HG02870 (cell line): ENCODE results near the gene RMI2.

ENCODE experiments used
- ATAC-seq: cut with Tn5 transposase; IDR thresholded peaks from one replicate; pipeline ENCODE4 v1.9.1; 2021; ENCODE audit warnings: mild to moderate bottlenecking, moderate library complexity; ENCODE audit not compliant: unreplicated experiment

Gene RMI2

GRCh38 chr16:11327277-11328171 is 17.7 kb upstream of the RMI2 start:
- ATAC-seq: peak; percentile 41

- peak; percentile 73 for ATAC-seq
Measured at GRCh38 chr16:11328172-11329070, 16.8 kb upstream of the RMI2 start.

- ATAC-seq: no peak
Measured at GRCh38 chr16:11329071-11329491, 16.2 kb upstream of the RMI2 start.

- ATAC-seq: no peak
Measured at GRCh38 chr16:11329891-11330290, 15.4 kb upstream of the RMI2 start.

GRCh38 chr16:11330526-11331237 is 14.6 kb upstream of the RMI2 start:
- no peak for ATAC-seq

- ATAC-seq: no peak
Measured at GRCh38 chr16:11331967-11332366, 13.3 kb upstream of the RMI2 start.

GRCh38 chr16:11333010-11333409 is 12.2 kb upstream of the RMI2 start:
- ATAC-seq: no peak

- ATAC-seq: no peak
Measured at GRCh38 chr16:11333702-11334101, 11.6 kb upstream of the RMI2 start.

GRCh38 chr16:11334831-11335404 is 10.3 kb upstream of the RMI2 start:
- ATAC-seq: no peak

GRCh38 chr16:11339075-11339474 is 6.2 kb upstream of the RMI2 start:
- ATAC-seq: no peak

- no peak for ATAC-seq
Measured at GRCh38 chr16:11340710-11341109, 4.5 kb upstream of the RMI2 start.

GRCh38 chr16:11341371-11341770 is 3.9 kb upstream of the RMI2 start:
- ATAC-seq: no peak

- no peak for ATAC-seq
Measured at GRCh38 chr16:11342021-11342855, 3.0 kb upstream of the RMI2 start.

- no peak for ATAC-seq
Measured at GRCh38 chr16:11346700-11347319, 1.6 kb downstream of the RMI2 start.

- no peak for ATAC-seq
Measured at GRCh38 chr16:11347831-11348230, 2.6 kb downstream of the RMI2 start.

- no peak for ATAC-seq
Measured at GRCh38 chr16:11348737-11349598, 3.7 kb downstream of the RMI2 start.

GRCh38 chr16:11349599-11350276 is 4.5 kb downstream of the RMI2 start:
- ATAC-seq: no peak

GRCh38 chr16:11350519-11350918 is 5.3 kb downstream of the RMI2 start:
- no peak for ATAC-seq
